ENCODE measurements around the gene SH3RF1. TPM values are rescaled to one million over a fixed set of nuclear protein-coding genes. Genes with fewer than 3 reads are reported as not detected.
A peak's percentile ranks its signal among the peaks of the same experiment; 100 is the strongest.

The SH3RF1 gene
- total and polyA plus RNA-seq, 2 of the 8 experiments (the other 6 are each of a cell fraction or from before 2014, with no cell fraction given): 6.9 to 15.1 TPM

DNA sequence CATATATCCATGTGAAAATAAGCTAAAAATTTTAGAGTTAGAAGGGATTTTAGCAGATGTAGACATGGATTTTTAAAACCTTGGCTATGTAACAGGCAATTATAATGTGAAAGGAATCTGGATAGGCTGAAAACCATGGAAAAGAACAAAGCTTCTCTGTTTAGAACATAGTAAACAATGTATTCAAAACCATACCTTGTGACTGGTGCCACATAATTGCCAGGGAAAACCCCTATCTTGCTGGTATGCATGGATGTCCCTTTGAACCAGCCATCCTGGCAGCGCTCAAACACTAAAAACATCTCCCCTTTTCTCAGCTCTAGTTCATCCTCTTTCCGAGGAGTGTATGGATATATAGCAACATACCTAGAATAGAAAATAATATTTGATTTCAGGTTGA, 150.1 kb downstream of the SH3RF1 start:
- 97% methylated on average over 2 of the region's 2 CpGs; no CpG with 5 or more reads in 1 of the 2 experiments for WGBS, 2 experiments (ENCODE audit: extremely low coverage in 1 of 2, insufficient coverage in 1 of 2, insufficient read length in 1 of 2, insufficient replicate concordance in 2 of 2, low coverage in 1 of 2, low lambda C conversion rate in 2 of 2, missing lambda C conversion rate in 1 of 2)
- FAIRE-seq (no peak), DNase-seq (ENCODE audit: low read depth in 1 of 2, low spot score in 2 of 2) (no peak)
- CTCF ChIA-PET (ENCODE audit: partially characterized antibody): interaction anchor here (0.7 to 0.9 kb wide), 3 partner anchors 22 to 73 kb away, joined by 3 read pairs; no protein-coding TSS in a partner anchor
- no peak overlapping the region for H2AK5ac ChIP-seq (ENCODE audit: low read depth, low read length)
- H2BK120ac ChIP-seq (replicated peaks; ENCODE audit: low read depth, low read length): no peak overlapping the region
- no peaks in the 10 kb centered on the region for H3K23me2 ChIP-seq (ENCODE audit: low read depth, low read length)
- H3K9ac ChIP-seq (replicated peaks in 1 of 4; ENCODE audit: extremely low read depth in 1 of 4, low read depth in 3 of 4, low read length in 3 of 4): no peak overlapping the region
- H3K36me3 ChIP-seq (ENCODE audit: control insufficient read depth in 2 of 4, insufficient read depth in 4 of 4, low read length in 3 of 4): peaks cover 0 to 28% (median 3%) of the 10 kb centered on the region in 4 experiments; a peak in 6 of 8 replicates
- no peak overlapping the region for H4K8ac ChIP-seq (ENCODE audit: extremely low read depth, insufficient read depth, low read length)
- H3K4me1 ChIP-seq (replicated peaks in 1 of 4; ENCODE audit: control insufficient read depth in 3 of 4, insufficient read depth in 4 of 4, low read length in 3 of 4): peaks cover 0 to 3% (median 0%) of the 10 kb centered on the region in 4 experiments; a peak in 1 of 7 replicates
- H3K27me3 ChIP-seq (replicated peaks in 1 of 4; ENCODE audit: control insufficient read depth in 3 of 4, extremely low read depth in 1 of 4, insufficient read depth in 3 of 4, low read length in 3 of 4): no peaks in the 10 kb centered on the region
- H3K4me3 ChIP-seq (ENCODE audit: extremely low read depth in 1 of 4, insufficient read depth in 2 of 4, low read depth in 3 of 4, low read length in 4 of 4): no peak overlapping the region
- no peak overlapping the region for H3K56ac ChIP-seq (replicated peaks; ENCODE audit: insufficient read length, low read depth, low read length)
- no peak overlapping the region for H2BK20ac ChIP-seq (ENCODE audit: low read length)
- no peak overlapping the region for H2AFZ ChIP-seq (ENCODE audit: low read length)
- POLR2A ChIA-PET (ENCODE audit: partially characterized antibody): no interaction called here
- no peak overlapping the region for H4K91ac ChIP-seq (replicated peaks; ENCODE audit: insufficient read length, low read length)
- no peak overlapping the region for H4K5ac ChIP-seq (ENCODE audit: insufficient read length, low read depth, low read length)
- no peak overlapping the region for H3K23ac ChIP-seq (ENCODE audit: insufficient read length)
- H3K4me2 ChIP-seq (ENCODE audit: insufficient read depth in 1 of 2, low read depth in 2 of 2, low read length in 2 of 2): peak overlapping the region in 1 of 2 experiments; percentile 22; a peak in 1 of 4 replicates
- H3K14ac ChIP-seq (ENCODE audit: insufficient read length): no peak overlapping the region
- no peaks in the 10 kb centered on the region for H3K9me3 ChIP-seq (ENCODE audit: insufficient read depth in 2 of 2, low read depth in 1 of 2, low read length in 1 of 2)
- no peaks in the 10 kb centered on the region for H3K79me1 ChIP-seq (ENCODE audit: low read depth, low read length)
- H2BK5ac ChIP-seq (ENCODE audit: low read depth, low read length): no peak overlapping the region
- H3K18ac ChIP-seq (ENCODE audit: extremely low read depth, low read length): no peak overlapping the region
- H2BK15ac ChIP-seq (ENCODE audit: low read length): no peak overlapping the region
- no peak overlapping the region for H3K4ac ChIP-seq (replicated peaks; ENCODE audit: insufficient read length, low read depth, low read length)
- no peaks in the 10 kb centered on the region for H3K79me2 ChIP-seq (ENCODE audit: control insufficient read depth in 1 of 2, insufficient read depth in 2 of 2, low read length in 2 of 2)
- no peaks in the 10 kb centered on the region for H4K20me1 ChIP-seq (replicated peaks in 1 of 2; ENCODE audit: control insufficient read depth in 1 of 2, insufficient read depth in 2 of 2, low read length in 2 of 2)
- no peak overlapping the region for H2BK12ac ChIP-seq (ENCODE audit: low read depth, low read length)
- H3K27ac ChIP-seq (ENCODE audit: low read depth, low read length): no peak overlapping the region
- no peak for TF ChIP-seq RXRA (IDR thresholded peaks at IDR 0.05; ENCODE audit: insufficient read depth, low read depth, low read length)
- no peak for TF ChIP-seq KDM4A (IDR thresholded peaks at IDR 0.05; ENCODE audit: low read depth, low read length, severe bottlenecking)
- no peak for TF ChIP-seq NANOG (IDR thresholded peaks at IDR 0.05; ENCODE audit: insufficient read depth, low read depth, low read length, poor library complexity, severe bottlenecking)
- no peak for TF ChIP-seq TAF7 (optimal IDR thresholded peaks at IDR 0.05; ENCODE audit: borderline replicate concordance, low read depth, low read length)
- no peak for TF ChIP-seq HDAC6 (IDR thresholded peaks at IDR 0.05; ENCODE audit: low read depth, low read length)
- no peak for TF ChIP-seq SP2 (IDR thresholded peaks at IDR 0.05; ENCODE audit: low read length)
- TF ChIP-seq TAF1 (IDR thresholded peaks at IDR 0.05; ENCODE audit: low read depth, low read length): no peak
- TF ChIP-seq ASH2L (IDR thresholded peaks at IDR 0.05; ENCODE audit: low read length): no peak
- TF ChIP-seq CHD1 (IDR thresholded peaks at IDR 0.05; ENCODE audit: low read depth, low read length): no peak
